CD4-positive, alpha-beta T cell treated with Interleukin-2 at 100 ng/mL for 4 hours (primary cell): ENCODE results near the gene DEUP1.
"Not testable (repeated sequence)": the region's sequence is repeated elsewhere in the genome, so short reads cannot be mapped to it uniquely, and the experiment has no call there.

Experiments
- DNase-seq: peaks from one replicate; pipeline ENCODE4 v3.0.0-alpha.2; 2020; ENCODE audit warnings: low spot score

The DEUP1 gene

GRCh38 chr11:93361435-93361834, 30.9 kb downstream of the DEUP1 start:
- DNase-seq, result no peak

GRCh38 chr11:93368022-93368421, 37.5 kb downstream of the DEUP1 start:
- DNase-seq, result no peak

GRCh38 chr11:93370260-93370659, 39.7 kb downstream of the DEUP1 start:
- no peak for DNase-seq

GRCh38 chr11:93389737-93390136, 59.2 kb downstream of the DEUP1 start:
- DNase-seq, result no peak

GRCh38 chr11:93392867-93393266, 62.3 kb downstream of the DEUP1 start:
- no peak for DNase-seq

GRCh38 chr11:93393386-93393785, 62.8 kb downstream of the DEUP1 start:
- no peak for DNase-seq

GRCh38 chr11:93394488-93394887, 63.9 kb downstream of the DEUP1 start:
- no peak for DNase-seq

GRCh38 chr11:93396316-93396715, 65.8 kb downstream of the DEUP1 start:
- DNase-seq, result no peak

- no peak for DNase-seq
Observed at GRCh38 chr11:93403930-93404329, 73.4 kb downstream of the DEUP1 start.

- DNase-seq, result no peak
Observed at GRCh38 chr11:93407777-93408401, 77.3 kb downstream of the DEUP1 start.

GRCh38 chr11:93410441-93410840, 79.9 kb downstream of the DEUP1 start:
- DNase-seq, result no peak

GRCh38 chr11:93411705-93412104, 81.2 kb downstream of the DEUP1 start:
- DNase-seq, result no peak

GRCh38 chr11:93432247-93432646, 101.7 kb downstream of the DEUP1 start:
- no peak for DNase-seq

- not testable (repeated sequence) for DNase-seq
Observed at GRCh38 chr11:93443232-93443631, 112.7 kb downstream of the DEUP1 start.

GRCh38 chr11:93444617-93445073, 114.1 kb downstream of the DEUP1 start:
- no peak for DNase-seq

- no peak for DNase-seq
Observed at GRCh38 chr11:93458286-93458685, 127.7 kb downstream of the DEUP1 start.

- not testable (repeated sequence) for DNase-seq
Observed at GRCh38 chr11:93463666-93464065, 133.1 kb downstream of the DEUP1 start.

GRCh38 chr11:93464927-93465540, 134.5 kb downstream of the DEUP1 start:
- no peak for DNase-seq

- DNase-seq, result no peak
Observed at GRCh38 chr11:93467054-93467453, 136.5 kb downstream of the DEUP1 start.

GRCh38 chr11:93468290-93468689, 137.7 kb downstream of the DEUP1 start:
- no peak for DNase-seq

GRCh38 chr11:93474123-93474522, 143.6 kb downstream of the DEUP1 start:
- DNase-seq, result no peak

GRCh38 chr11:93476796-93477195, 146.3 kb downstream of the DEUP1 start:
- DNase-seq, result no peak

- no peak for DNase-seq
Observed at GRCh38 chr11:93477684-93478234, 147.2 kb downstream of the DEUP1 start.

GRCh38 chr11:93478841-93479240, 148.3 kb downstream of the DEUP1 start:
- no peak for DNase-seq
